Inflammatory macrophage treated with lipopolysaccharide for 4 hours (primary cell): ENCODE results near the gene KCNJ18.
"Not testable (repeated sequence)": the region's sequence is repeated elsewhere in the genome, so short reads cannot be mapped to it uniquely, and the experiment has no call there.

Source experiments
- DNase-seq: peaks from one replicate; pipeline ENCODE4 v3.0.0-alpha.2; 2020

The KCNJ18 gene

DNA sequence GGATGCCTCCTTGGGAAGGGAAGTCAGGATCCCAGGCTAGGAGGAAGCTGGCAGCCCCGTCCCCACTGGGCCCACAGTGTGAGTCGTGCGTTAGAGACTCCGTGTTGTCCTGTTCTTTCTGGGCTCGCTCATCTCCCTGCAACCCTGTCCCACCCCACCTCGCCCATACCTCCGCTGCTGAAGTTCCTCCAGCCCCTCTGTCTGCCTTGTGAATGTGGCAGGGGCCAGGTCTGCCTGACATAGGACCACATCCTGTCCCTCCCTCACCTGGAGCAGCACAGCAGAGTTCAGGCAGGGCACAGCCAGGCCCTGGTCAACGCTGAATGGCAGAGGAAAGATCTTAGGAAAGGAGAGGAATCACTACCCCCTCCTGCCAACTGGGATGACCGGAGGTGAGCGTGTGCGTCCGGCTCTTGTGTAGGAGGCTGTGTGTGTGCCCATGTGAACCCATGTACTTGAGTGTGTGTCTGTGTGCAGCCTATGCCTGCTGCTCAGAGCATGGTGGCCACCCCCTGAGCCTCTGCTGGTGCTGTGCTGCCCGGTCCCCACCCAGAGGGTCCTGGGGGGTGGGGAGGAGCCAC, 12.8 kb downstream of the KCNJ18 start:
- DNase-seq, result no peak

DNA sequence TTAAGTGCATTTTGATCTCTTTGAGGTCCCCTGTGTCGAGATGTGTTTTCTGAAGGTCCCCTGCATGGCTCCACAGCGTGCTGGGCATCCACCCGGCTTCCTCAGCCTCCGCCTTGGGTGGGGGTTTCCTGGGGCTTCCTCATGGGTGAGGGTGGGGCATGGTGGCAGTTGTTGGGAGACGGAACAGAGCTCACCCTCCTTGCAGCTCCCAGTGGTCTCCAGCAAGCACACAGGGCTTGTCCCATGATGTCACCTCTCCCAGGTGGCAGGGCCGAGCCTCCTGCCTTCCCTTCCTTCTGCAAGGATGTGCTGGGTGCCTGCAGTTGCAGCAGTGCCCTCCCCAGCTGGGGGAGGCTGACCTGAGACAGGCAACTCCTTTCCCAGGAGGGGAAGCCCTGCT, 13.4 kb downstream of the KCNJ18 start:
- DNase-seq, result not testable (repeated sequence)

DNA sequence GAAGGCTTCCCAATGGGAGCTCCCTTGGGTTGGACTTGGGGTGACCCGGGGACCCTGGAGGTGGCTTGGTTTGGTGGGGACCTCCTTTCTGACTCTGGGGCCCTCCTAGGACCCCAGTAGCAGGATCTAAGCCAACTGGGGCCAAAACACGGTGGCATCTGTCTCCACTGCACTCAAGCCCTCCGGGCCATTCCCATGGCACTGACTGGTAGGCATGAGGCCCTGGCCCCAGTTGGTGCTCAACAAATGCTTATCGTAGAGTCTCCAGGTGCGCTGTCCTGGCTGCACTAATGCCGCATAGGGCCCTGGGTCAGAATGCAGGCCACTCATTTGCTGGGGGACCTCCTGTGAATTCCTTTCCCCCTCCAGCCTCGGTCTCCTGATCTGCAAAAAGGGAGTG, 14.2 kb downstream of the KCNJ18 start:
- not testable (repeated sequence) for DNase-seq

DNA sequence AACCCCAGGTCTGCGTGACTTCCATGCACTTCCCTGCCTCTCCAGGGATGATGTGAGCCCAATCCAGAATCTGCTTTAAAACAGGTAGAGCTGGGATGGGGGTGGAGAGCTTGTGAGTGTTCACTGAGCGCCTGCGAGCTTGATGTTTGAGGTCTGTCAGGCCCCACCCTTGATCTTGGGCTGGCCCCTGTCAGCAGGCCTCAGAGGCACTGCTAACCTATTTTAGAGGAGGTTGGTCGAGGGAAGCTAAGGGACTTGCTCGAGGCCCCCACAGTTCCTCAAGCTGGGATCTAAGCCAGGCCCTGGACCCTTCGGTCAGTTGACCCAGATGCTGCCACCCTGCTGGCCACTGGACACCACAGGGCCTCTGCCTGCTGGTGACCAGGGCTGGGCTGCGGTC, 14.8 kb downstream of the KCNJ18 start:
- not testable (repeated sequence) for DNase-seq

DNA sequence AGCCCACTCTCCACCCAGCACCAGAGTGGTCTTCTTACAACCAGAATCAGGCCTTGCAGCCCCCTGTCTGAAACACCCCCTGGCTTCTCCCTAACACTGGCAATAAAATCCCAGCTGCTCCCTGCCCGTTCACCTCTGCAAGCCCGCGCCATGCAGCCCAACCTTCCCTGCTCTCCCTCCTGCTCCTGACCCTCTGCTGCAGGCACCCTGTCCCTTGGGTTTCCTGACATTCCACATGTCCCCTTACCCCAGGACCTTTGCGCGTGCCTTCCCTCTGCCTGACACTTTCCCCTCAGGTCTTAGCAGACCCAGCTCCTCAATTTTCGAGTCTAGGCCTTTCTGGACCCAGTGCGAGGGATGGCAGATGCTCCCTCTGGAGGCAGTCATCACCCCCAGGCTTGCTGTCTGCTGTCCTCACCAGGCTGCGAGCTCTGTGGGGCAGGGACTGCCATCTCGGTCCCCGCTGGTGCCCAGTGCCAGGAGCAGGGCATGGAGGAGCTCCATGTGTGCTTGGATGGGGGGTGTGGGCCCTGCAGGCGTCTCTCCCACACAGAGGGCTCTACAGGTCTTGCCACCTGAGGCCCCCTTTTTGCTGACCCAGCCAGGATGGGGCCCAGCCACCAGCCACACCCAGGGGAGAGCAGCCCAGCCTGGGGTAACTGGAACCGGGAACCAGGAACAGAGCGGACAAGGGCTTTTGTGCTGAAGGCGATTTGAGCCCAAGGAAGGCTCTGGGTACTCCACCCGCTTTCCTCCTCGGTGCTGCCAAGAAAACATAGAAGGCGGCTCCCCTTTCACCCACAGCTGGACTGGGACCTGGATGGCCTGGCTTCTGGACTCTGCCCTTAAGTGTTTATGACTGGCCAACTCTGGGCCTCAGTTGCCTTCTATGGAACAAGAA, 15.6 kb downstream of the KCNJ18 start:
- not testable (repeated sequence) for DNase-seq

DNA sequence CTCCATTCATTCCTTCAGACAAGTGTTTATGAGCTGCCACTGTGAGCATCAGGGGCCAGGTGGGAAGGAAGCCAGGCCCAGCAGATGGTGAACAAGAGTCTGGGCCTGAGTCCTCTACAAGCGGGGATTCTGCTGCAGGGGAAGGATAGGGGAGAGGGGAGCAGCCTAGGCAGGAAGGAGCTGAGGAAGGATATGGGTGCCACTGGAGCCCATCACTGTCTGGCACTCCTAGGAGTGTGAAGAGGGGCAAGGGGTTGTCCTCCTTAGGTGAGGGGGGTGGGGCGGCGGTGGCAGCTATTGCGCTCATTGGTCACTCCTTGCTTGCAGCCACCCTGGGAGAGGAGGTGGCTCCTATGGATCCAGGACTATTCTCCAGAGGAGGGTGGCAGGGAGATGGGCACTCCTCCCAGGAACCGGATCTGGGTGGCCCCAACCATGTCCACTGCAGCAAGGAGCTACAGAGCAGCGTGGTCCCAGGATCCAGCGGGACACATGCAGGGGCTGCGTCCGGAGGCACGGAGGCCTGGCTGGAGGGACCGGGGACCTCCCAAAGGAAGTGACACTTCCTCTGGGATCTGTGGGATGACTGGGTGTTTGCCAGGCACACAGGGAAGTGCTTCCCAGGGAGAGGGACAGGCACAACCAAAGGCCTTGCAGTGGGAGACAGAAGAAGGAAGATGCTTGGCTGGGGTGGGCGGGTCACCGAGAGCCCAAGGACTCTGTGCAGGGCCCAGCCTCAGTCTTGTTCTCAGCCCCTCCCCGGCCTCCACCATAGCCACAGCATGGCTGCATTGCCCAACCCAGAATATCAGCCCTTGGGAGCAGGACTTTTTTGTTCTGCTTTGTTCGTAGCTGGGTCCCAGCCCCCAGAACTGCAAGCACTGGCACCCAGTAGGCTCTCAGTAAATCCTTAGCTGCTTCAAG, 16.6 kb downstream of the KCNJ18 start:
- DNase-seq, result not testable (repeated sequence)

DNA sequence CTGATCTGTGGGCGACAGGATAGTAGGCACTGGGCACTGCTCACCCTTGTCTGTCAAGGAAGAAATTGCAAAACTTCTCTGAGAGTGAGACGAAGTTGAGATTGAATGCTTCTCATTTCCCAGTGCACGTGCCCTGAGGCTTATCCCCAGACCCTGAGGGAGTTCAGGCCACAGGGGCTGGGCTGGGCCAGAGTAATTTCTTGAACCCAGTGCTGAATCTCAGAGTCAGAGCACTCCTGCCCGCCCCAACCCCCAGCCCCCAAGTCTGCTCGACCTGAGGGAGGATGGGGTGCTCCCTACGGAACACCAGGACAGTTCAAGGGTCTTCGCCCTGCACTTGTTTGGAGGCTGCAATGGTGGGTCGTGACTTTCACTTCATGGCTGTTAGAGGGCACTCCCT, 17.7 kb downstream of the KCNJ18 start:
- DNase-seq, result not testable (repeated sequence)

DNA sequence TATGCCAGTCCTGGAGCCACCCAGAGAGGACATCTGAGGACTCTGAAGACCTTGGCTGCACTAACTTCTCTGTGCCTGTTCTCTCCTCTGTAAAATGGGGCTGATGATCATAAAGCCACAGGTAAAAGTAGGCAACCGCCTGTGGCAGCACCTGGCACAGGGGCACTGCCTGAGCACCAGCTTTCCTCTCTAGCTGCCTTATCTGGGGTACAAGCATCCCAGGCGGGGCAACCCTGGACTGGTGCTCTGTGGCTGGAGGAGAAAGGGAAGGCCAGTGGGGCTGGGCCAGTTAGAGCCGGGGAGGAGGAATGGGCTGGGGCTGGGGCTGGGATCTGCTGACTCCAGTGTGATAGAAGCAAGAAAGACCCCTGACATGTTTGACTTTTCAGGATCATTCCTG, 18.2 kb downstream of the KCNJ18 start:
- not testable (repeated sequence) for DNase-seq

DNA sequence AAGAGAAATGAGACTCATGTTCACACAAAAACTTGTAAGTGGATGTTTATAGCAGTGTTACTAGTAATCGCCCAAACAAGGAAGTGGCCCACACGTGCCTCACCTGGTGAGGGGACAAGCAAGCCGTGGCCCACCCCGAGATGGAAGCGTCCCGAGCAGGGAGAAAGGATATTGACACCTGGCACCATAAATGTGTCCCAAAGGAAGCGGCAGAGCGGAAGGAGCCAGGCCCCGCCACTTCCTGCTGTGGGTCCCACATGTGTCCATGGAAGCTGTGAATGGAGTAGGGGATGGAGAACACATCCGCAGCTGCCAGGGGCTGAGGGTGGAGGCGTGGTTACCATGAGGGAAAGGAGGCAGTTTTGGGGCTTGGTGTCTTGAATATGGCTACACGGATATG, 18.9 kb downstream of the KCNJ18 start:
- DNase-seq, result no peak

DNA sequence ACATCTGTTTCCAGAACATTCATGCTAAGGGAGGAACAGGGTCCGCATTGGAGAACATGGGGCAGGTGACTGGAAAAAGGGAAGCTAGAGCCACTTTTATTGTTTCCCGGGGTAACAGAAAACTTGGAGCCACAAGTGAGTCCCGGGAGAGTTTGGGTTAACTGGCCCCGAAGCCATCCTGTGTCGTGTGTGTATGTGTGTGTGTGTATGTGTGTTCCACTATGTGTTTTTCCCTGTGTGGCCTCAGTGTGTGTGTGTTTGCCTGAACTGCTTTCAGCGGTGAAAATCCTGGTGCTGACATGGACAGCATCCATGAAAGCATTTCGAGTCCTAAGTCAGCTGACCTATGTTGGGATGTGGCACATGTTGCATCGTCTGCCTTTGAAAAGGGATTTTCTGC, 20.7 kb downstream of the KCNJ18 start:
- not testable (repeated sequence) for DNase-seq

DNA sequence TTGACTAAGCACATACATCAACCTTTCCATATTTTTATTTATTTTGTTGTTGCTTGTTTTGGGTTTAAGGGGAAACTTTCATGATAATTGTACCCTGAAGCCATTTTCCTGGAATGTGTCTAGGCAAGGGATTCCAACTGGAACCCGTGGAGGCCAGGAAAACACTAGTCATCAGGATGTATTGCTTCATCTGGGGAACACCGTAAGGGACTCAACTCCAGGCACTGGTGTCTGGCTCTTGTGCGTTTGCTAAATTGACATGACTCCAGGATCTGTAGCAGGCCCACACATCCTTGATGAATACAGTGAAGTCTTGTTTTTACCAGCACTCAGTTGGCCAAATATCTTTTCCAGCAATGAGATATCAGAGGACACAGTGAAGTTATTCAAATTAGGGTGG, 21.3 kb downstream of the KCNJ18 start:
- not testable (repeated sequence) for DNase-seq

DNA sequence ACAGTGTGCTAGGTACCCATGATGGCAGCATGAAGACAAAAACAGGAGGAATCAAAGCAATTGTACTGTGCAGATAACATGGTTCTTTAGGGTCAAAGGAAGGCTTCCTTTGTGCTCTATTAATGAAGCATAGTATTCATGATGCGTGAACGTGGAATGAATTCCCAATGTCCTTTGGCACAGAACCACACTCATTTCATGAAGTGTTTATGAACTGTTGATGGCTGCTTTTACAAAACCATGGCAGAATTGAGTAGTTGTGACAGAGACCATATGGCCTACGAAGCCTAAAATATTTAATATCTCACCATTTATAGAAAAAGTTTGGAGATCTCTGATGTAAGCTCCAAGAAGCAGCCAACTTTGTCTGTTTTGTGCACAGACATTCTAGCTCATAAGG, 22.4 kb downstream of the KCNJ18 start:
- not testable (repeated sequence) for DNase-seq

DNA sequence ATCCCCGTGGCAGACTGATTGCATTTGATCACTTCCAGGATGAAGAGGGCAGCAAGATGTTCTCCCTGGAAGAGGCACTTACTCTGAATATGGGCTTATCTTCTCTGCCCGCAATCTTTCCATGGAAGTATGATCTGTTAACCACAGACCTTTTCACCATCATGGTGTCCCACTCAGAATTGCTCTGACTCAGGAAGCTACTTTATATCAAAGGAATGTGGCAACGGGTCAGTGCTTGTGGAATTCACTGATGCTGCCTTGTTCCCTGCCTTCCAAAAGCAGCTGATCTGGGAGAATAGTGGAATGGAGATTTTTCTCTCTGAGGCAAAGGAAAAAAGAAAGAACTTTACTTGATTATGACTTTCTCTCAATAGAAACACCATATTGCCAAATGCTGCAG, 23.6 kb downstream of the KCNJ18 start:
- DNase-seq, result not testable (repeated sequence)

DNA sequence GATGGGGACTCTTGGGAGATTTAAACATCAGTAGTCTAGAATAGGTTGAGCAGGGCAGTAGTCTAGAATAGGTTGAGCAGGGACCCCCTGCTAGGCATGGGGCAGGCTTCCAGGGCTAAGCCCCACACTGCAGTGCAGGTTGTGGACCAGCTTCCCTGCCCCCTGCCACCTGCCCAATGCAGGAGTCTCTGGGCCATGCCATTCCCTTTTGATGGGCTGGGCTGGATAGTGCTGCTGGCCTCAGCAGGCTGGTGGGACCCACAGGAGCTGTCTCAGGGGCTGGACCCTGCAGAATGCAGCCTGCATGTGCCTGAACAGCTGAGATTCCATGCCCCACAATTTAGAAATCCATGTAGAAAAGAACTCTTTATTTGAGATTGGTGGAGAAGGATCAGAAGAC, 26.6 kb downstream of the KCNJ18 start:
- not testable (repeated sequence) for DNase-seq

DNA sequence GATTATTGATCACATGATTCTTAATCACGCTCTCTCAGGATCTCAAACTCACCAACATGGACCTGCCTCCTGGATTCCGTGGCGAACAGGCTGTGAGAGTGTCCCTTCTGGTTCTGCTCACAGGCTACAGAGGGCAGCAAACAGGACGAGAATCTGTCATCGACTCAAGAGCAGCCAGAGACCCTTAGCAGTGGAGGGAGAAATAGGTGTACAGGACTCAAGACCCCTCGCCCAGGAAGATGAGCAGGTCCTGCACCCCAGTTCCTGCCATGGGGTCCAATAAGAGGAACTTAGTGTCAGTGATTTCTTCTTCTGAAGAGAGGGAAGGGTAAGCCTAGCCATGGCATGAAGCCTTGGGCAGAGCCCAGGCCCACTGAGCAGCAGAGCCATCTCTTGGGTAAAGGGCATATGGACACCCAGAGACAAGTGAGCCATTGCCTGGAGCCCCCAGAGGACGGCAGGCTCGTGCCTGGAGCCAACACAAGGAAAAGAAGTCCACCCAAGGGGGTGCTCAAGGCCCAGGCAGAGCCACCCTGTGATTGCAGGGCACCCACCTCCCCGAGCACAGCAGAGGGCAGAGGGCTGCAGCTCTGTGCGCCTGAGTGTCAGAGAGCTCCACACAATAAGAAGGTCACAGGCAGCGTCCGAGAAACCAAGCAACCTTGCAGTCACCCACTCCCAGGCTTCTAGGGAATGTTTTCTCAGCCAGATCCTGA, 27.3 kb downstream of the KCNJ18 start:
- DNase-seq, result not testable (repeated sequence)

DNA sequence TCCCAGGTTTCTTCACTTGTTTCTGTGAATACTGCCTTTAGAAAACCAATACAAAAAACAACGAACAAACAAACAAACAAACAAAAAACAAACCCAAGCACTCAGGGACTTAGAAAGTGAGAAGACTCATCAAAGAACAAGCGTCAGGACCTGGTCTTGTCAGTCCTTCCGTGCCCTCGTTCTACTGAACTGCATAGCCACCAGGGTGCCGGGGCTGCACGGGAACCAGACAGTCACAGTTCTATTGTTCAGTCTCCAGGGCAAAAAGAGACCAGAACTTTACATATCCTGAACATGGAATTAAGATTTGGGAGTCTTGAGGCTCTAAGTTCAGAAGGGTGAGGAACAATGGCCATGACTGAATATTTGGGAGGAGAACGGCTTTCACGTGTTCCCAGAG, 28.2 kb downstream of the KCNJ18 start:
- not testable (repeated sequence) for DNase-seq

DNA sequence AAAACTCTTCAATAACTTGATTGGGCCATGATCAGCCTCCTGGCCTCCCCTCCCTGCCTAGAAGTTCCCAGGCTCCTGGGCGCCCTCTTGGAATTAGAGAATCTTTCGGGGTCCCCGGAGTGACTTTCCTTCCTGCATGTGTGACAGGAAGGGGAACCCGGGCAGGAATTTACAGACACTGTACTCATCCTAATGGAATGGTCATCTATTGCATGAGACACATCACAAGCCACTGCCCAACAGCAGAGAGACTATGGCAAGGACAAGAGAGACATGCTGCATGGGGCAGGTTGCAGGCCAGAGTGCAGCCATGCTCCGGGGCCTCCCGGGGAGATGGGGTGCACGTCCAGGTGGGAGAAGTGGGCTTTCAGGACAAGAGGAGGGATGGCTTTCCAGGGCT, 29.9 kb downstream of the KCNJ18 start:
- not testable (repeated sequence) for DNase-seq

DNA sequence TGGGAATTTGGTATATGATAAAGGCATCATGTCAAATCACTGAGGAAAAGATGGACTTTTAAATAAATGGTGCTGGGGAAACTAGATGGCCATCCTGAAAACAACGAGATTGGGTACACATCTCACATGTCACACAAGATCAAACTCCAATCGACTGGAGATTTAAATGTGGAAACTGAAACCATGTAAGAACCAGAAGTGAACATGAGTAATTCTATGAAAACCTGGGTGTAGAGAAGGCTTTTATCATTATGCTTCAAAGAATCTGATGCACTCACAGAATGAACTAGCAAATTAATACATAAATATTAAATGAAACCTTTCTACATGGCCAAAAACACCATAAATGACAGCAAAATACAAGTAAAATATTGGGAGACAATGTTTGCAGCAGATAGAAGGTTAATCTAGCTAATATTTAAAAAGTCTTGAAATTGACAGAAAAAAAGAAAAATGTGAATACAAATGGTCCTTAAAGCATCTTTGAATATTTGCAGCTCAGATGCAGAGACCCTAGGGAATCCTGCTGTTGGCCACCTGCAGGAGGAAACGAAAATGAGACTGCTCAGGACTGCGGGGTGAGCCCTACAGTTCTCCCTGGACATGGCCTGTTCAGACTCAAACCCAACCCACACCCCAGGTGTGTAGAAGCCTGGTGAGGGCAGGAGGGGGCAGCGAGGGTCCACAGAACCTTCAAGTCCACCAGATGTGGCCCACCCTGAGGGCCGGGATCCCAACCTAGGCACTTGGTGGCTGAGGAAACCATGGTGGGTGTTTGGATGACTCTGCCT, 32.1 kb downstream of the KCNJ18 start:
- DNase-seq, result not testable (repeated sequence)

DNA sequence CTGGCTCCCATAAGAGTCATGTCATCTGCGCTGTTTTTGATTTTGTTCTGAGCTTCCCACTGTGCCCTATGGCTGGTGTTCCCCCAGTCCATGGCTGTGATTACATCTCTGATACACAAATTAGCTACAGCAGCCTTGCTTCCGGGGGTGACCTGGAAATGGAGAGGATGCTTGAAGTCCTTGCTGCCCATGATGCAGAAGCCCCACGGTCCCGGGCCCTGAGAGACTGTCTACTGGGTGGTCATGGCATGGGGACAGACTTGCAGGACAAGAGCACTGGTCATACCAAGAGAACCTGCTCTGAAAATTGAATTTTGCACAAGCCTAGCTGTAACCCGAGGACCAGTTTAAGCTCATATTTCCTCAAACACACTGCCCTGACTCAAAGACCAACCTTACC, 38.8 kb downstream of the KCNJ18 start:
- not testable (repeated sequence) for DNase-seq

DNA sequence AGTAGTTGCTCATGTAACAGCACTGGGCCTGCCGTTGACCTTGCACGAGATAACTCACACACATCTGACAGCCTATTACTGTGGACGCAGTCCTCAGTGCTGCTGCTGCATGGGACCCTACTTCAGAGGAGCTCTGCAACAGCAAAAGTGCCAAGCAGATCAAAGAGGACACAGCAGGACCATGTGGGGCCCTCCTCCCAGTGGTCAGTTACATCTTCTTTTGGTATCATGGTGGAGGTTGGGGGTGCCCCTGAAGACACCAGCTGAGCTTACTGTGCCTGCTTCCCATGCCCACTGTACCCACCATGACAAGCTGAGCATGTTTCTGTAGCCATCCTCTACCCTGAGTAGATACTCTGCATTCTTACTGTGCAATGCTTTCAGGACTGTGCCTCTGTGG, 41.6 kb downstream of the KCNJ18 start:
- DNase-seq, result not testable (repeated sequence)

DNA sequence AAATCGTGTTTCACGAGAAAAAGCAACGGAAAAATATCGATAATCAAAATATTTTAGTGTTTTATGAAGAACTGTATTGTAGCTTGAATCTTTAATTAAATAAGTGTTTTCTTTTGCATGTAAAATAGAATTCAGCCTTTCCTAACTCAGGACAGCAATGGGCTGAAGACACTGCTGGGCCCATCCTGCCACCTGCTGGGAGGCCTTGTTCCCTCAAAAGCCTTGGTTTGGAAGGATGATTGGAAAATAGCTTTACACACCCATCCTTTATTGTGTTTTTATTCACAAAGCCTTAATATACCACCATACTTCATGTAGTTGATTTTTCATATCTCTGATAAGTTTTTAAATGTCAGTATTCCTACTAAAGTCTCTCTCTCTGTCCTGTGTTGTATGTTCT, 43.5 kb downstream of the KCNJ18 start:
- not testable (repeated sequence) for DNase-seq
